ENCODE results near the gene RNF227. TPM values are rescaled to one million over a fixed set of nuclear protein-coding genes. Genes with fewer than 3 reads are reported as not detected.

RNF227 gene
- polyA plus RNA-seq, 1 donor from 2014 or later, result 3.1 TPM

DNA sequence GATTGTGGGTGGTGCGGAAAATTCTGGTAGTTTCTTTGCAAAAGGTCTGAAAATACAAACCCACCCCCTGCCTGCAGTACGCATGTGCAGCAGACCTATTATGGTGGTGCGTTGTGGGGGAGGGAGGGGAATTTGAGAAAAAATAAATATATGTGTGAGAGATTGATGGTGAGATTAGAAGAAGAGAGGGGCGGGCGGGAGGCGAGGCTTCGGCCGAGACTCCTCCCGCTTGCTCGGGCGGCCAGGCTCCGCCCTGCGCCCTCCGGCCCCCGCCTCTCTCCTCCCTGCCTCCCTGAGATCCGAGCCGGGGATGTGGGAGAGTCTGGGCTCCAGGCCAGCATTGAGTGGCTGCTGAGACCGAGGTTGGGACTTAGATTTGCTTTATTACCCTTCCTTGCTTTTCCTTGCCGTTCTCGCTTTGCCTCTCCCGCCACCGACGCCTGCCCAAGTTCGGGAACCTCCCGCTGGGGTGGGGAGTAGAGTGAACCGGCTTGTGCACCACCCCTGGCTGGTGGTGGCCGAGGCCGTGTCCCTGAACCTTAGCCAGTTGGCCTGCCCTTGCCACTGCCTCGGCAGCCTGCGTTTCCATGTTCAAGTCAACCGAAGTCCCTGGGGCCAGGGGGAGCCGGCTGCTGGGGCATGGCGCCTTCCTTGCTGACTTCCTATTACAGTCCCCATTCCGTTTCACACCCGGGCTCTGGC lies 28.5 kb downstream of the RNF227 start:
- no peaks in the 10 kb centered on the region for H3K9me3 Mint-ChIP-seq
- no peak overlapping the region for H3K27ac Mint-ChIP-seq
- peaks cover 0 to 2% (median 0%) of the 10 kb centered on the region in 3 donors for H3K4me1 Mint-ChIP-seq
- H3K4me3 Mint-ChIP-seq, result no peak overlapping the region
- no peaks in the 10 kb centered on the region for H3K36me3 Mint-ChIP-seq
- H3K27me3 Mint-ChIP-seq, result no peaks in the 10 kb centered on the region

- Mint-ChIP-seq H3K4me1 (peaks cover 0 to 2% (median 0%) of the 10 kb centered on the region in 3 donors), H3K9me3 (no peaks in the 10 kb centered on the region), H3K27ac (no peak overlapping the region), H3K27me3 (no peaks in the 10 kb centered on the region), H3K4me3 (no peak overlapping the region), H3K36me3 (no peaks in the 10 kb centered on the region)
These were observed 29.0 kb downstream of the RNF227 start for GRCh38 chr17:7887038-7887481.

DNA sequence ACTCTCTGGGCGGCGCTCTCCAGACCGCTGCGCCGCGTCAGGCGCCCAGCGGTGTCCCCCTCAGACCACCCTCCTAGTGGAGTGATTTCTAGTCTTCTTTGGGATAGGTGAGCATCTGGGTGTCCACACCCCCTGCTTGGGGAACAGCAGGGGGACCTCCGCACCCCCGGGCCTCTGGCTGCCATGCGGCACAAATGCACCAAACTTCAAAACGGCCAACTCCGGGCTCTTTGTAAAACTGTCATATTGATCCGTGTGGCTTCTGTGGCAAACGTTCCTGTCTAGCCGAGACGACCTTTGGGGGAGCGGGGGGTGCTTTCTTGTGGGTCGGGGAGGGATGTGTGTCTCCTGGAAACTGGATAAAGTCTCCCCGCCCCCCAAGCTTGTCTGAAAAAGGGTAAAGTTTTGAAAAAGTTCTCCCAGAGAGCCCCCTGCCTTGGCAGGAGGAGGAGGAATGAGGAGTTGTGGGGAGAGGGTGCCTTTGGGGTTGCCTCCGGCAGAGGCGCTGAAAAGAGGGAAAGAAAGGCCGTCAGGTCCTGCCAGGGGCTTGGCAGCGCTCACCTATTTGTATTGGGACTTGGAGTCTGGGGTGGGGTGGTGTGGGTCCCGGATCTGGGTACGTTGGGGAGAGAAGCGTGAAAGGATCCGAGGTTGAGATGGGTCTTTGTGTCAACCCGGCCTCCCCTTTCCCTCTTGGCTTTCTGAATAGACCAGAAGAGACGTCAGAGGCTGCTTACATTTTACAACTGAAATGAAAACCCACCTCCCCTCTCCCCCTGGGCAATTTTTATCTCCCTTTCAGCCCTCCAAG lies 29.7 kb downstream of the RNF227 start:
- Mint-ChIP-seq H3K27ac (no peak overlapping the region), H3K4me1 (peaks cover 0 to 2% (median 0%) of the 10 kb centered on the region in 3 donors), H3K4me3 (no peak overlapping the region), H3K9me3 (no peaks in the 10 kb centered on the region), H3K36me3 (no peaks in the 10 kb centered on the region), H3K27me3 (no peaks in the 10 kb centered on the region)

DNA sequence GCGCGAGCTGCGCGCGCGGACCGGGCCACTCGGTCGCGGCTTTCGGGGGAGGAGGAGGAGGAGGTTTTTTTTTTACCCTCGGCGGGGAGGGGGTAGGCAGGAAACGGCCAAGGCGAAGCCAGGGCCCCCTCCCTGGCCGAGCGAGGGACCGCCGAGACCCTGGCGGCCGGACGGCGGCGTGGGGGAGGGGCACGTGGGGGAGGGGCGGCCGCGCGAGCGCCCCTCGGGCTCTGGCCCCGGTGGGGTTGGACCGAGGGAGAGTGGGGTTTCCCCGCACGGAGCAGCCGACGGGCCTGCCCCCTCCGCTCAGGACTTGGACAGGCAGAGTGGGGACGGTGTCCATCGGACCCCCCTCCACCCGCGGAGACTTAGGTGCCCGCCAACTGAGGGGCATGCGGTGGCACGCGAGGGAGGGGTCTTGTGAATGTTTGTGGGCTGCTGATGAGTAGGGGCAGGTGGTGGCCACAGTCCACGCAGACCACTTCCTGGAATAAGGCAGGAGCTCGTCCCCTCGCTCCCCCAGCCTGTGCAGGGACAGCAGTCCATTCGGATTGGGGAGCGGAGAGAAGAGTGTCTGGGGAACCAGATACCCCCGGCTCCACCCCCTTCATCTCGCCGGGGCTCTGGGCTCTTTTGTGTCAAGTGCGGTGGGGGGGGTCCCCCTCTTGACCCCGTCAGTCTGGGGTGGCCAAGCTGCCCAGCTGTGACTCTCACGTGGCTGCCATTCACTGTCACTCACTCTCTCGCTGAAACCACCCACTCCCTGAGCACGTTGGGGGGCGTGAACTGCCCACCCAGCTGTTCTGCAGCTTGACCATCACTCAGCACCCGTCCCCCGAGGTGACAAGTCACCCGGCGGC lies 30.5 kb downstream of the RNF227 start:
- Mint-ChIP-seq H3K4me1 (peaks cover 0 to 2% (median 0%) of the 10 kb centered on the region in 3 donors), H3K4me3 (peak overlapping the region in 1 of 4 donors; percentile 44), H3K27me3 (no peaks in the 10 kb centered on the region), H3K27ac (no peak overlapping the region), H3K36me3 (no peaks in the 10 kb centered on the region), H3K9me3 (no peaks in the 10 kb centered on the region)

DNA sequence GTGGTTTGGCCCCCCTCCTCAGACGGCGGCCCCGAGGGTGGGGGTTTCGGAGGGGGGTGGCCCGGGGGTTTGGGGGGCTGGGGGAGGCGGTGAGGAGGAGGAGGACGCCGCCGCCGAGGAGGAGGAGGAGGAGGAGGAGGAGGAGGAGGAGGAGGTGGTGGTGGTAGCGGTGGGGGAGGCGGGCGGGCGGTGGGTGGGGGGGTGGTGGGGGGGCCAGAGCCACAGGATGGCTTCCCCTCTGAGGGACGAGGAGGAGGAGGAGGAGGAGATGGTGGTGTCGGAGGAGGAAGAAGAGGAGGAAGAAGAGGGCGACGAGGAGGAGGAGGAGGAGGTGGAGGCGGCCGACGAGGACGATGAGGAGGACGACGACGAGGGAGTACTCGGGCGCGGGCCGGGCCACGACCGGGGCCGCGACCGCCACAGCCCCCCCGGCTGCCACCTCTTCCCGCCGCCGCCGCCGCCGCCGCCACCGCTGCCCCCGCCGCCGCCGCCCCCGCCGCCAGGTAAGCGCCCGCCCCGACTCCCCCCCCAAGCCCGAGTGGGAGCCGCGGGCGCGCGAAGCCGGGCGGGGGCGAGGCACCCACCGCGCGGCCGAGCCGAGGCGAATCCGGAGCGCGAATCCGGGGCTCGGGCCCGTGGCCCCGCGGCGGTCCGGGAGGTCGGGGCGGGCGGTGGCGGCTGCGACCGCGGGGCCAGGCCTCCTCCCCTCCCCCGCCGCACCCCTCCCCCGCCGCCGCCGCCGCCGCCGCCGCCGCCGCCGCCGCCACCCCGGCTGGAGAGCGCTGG lies 31.3 kb downstream of the RNF227 start:
- no peaks in the 10 kb centered on the region for H3K36me3 Mint-ChIP-seq
- H3K4me1 Mint-ChIP-seq, result peaks cover 0 to 2% (median 0%) of the 10 kb centered on the region in 3 donors
- H3K27me3 Mint-ChIP-seq, result no peaks in the 10 kb centered on the region
- no peaks in the 10 kb centered on the region for H3K9me3 Mint-ChIP-seq
- H3K27ac Mint-ChIP-seq, result no peak overlapping the region
- peak overlapping the region in 3 of 4 donors; percentile 61 to 82 (median 67) for H3K4me3 Mint-ChIP-seq

GRCh38 chr17:7883781-7884386 lies 32.2 kb downstream of the RNF227 start:
- Mint-ChIP-seq H3K4me3 (peak overlapping the region; percentile 60 to 82 (median 71)), H3K9me3 (no peaks in the 10 kb centered on the region), H3K27me3 (no peaks in the 10 kb centered on the region), H3K36me3 (no peaks in the 10 kb centered on the region), H3K4me1 (peaks cover 0 to 2% (median 0%) of the 10 kb centered on the region in 3 donors), H3K27ac (peak overlapping the region; percentile 31 to 75 (median 65))

GRCh38 chr17:7882629-7883028 lies 33.5 kb downstream of the RNF227 start:
- Mint-ChIP-seq H3K27me3 (no peaks in the 10 kb centered on the region), H3K9me3 (no peaks in the 10 kb centered on the region), H3K27ac (no peak overlapping the region), H3K36me3 (no peaks in the 10 kb centered on the region), H3K4me3 (no peak overlapping the region), H3K4me1 (peaks cover 0 to 2% (median 0%) of the 10 kb centered on the region in 3 donors)

DNA sequence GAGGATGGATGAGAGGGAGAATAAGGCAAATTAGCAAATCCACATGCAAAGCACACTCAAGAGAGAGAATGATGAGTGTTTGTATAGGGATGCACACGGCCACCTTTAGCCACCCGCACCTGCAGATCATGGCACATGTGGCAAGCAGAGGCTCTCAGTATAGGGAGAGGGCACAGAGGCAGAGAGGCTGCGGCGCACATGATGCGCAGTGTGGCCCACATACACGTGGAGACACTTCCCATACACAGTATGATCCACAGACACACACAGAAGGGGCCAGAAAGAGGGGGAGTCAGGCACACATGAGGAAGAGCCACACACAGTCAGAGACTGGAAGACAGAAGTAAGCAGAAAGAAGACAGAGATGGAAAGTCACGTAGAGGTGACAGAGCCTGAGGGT lies 34.0 kb downstream of the RNF227 start:
- no peak overlapping the region for H3K27ac Mint-ChIP-seq
- no peaks in the 10 kb centered on the region for H3K36me3 Mint-ChIP-seq
- H3K4me3 Mint-ChIP-seq, result no peak overlapping the region
- no peaks in the 10 kb centered on the region for H3K9me3 Mint-ChIP-seq
- peaks cover 0 to 2% (median 0%) of the 10 kb centered on the region in 3 donors for H3K4me1 Mint-ChIP-seq
- no peaks in the 10 kb centered on the region for H3K27me3 Mint-ChIP-seq

DNA sequence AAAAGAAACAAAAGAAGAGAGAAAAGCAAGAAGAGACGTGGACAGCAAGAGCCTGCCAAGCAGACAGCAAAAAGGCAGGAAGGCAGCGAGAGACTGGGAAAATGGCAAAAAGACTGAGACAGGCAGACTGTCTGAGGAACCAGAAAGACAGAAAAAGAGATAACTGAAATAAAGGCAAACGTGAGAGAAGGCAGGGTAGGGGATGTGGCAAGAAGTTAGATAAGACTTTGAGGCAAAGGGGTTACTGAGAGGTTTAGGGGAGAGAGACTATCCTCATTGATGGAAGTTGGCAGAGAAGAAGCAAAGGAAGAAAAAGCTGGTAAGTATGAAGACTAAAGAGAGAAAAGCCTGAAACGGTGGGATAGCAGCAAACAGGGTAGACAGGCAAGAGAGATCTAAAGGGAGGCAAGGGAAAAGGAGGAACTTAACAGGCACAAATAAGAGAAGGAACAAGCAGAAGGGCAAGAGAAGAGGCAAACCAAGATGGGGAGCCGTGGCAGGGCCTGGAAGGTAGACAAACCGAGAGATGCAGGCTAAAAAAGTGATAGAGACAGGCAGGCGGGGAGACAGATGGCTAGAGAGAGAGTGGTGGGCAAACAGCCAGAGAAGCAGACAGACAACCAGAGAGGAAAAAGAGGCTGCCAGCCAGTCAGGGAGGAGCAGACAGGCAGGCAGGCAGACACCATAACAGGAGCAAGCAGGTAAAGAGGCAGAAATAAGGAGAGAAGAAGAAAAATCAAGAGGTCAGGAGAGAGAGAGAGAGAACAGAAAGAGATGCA lies 34.6 kb downstream of the RNF227 start:
- Mint-ChIP-seq H3K27me3 (no peaks in the 10 kb centered on the region), H3K4me3 (no peak overlapping the region), H3K27ac (no peak overlapping the region), H3K4me1 (peaks cover 0 to 2% (median 0%) of the 10 kb centered on the region in 3 donors), H3K36me3 (no peaks in the 10 kb centered on the region), H3K9me3 (no peaks in the 10 kb centered on the region)

DNA sequence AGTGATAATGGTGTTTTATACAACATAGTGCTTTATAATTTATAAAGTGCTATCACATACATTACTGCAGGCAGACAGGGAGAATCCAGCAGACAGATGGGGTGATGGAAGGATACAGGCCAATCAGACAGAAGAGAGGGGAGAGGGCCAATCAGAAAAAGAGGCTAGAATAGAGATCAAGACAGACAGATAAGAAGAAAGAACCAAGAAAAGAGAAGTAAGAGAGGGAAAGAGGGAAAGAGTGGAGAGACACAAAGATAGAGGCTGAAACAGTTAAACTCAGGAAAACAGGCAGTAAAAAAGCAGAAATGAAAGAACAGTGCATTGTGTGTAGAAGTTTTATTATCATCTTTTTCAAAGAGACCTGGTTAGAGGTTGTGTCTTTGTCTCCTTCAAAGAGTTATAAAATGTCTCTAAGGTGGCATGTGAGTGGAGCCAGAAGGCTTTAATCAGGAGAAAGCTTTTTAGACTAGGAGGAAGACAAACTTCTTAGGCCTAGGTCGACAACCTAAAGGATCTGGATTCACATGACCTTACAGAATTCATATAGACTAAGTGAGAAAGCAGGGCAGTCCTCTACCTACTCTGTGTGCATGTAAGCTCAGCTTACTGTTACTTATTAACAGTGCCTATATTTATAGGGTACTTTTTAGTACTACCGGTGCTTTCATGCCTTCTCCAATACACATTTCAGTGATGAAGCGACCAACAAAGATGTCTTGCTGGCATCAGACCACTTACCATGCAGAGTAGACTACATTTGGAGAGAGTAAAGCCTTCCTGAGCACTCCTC lies 35.8 kb downstream of the RNF227 start:
- Mint-ChIP-seq H3K36me3 (no peaks in the 10 kb centered on the region), H3K27ac (no peak overlapping the region), H3K9me3 (no peaks in the 10 kb centered on the region), H3K4me1 (peaks cover 0 to 4% (median 2%) of the 10 kb centered on the region in 3 donors), H3K4me3 (no peak overlapping the region), H3K27me3 (no peaks in the 10 kb centered on the region)

DNA sequence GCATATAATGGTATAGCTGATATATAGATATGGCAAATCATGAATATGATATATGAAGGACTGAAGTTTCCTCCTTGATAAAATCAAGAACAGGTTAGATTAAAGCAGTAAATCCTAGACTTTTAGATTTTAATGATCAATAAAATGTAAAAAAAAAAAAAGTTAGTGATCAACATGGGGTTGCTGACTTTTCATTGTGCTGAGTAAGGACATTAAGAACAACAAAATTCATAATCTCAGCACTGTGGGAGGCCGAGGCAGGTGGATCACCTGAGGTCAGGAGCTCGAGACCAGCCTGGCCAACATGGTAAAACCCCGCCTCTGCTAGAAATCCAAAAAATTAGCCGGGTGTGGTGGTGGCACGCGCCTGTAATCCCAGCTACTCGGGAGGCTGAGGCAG lies 37.9 kb downstream of the RNF227 start:
- no peaks in the 10 kb centered on the region for H3K9me3 Mint-ChIP-seq
- H3K27me3 Mint-ChIP-seq, result no peaks in the 10 kb centered on the region
- peaks cover 0 to 4% (median 0%) of the 10 kb centered on the region in 3 donors for H3K4me1 Mint-ChIP-seq
- no peak overlapping the region for H3K4me3 Mint-ChIP-seq
- no peaks in the 10 kb centered on the region for H3K36me3 Mint-ChIP-seq
- H3K27ac Mint-ChIP-seq, result no peak overlapping the region

- Mint-ChIP-seq H3K9me3 (no peaks in the 10 kb centered on the region), H3K36me3 (peaks cover 3% of the 10 kb centered on the region), H3K4me3 (no peak overlapping the region), H3K4me1 (peaks cover 0 to 4% (median 0%) of the 10 kb centered on the region in 3 donors), H3K27me3 (no peaks in the 10 kb centered on the region), H3K27ac (no peak overlapping the region)
These were observed 40.2 kb downstream of the RNF227 start for GRCh38 chr17:7875804-7876370.
